ENCODE measurements around the gene BBS1. TPM values are rescaled to one million over a fixed set of nuclear protein-coding genes. Genes with fewer than 3 reads are reported as not detected.

Gene BBS1
- total RNA-seq, 2 experiments from 2014 or later: 14.7 to 15.7 TPM

DNA sequence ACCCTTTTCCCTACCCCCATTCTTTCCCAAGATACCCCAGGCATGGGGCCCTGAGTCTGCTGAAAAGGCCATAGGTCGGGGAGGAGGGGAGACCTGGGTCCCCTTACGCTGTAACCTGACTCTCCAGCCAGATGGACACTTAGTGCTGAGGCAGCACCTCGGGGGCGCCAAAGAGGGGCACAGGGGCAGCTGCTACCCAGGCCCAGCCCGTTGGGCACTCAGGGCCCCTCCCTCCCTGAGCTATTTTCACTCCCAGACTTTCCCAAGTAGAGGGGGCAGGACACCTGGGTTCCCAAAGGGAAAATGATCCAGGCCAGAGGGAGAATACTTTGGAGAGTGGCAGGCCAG lies 37.2 kb downstream of the BBS1 start:
- no peak overlapping the region for H2AFZ ChIP-seq (ENCODE audit: low read length)
- no peaks in the 10 kb centered on the region for H4K20me1 ChIP-seq (ENCODE audit: insufficient read depth, low read length)
- H3K4me3 ChIP-seq (ENCODE audit: low read depth, low read length, poor library complexity, severe bottlenecking): no peak overlapping the region
- H3K9me3 ChIP-seq (ENCODE audit: low read length): no peaks in the 10 kb centered on the region
- peaks cover 9% of the 10 kb centered on the region; the same call in 1 of the 2 replicates for H3K79me2 ChIP-seq (ENCODE audit: insufficient read depth, low read depth, low read length)
- intact Hi-C loops (cut with micrococcal nuclease; ENCODE audit: unreplicated experiment): no loop called here
- CTCF ChIA-PET (ENCODE audit: unreplicated experiment): no interaction called here
- DNase-seq (ENCODE audit: low spot score): no peak
- peaks cover under 1% of the 10 kb centered on the region; the same call in 1 of the 2 replicates for H3K36me3 ChIP-seq (ENCODE audit: insufficient read depth, low read length)
- peaks cover 33% of the 10 kb centered on the region for H3K4me1 ChIP-seq (ENCODE audit: insufficient read depth, low read length, poor library complexity, severe bottlenecking)
- H3K4me2 ChIP-seq (ENCODE audit: low read length): no peak overlapping the region
- H3K27ac ChIP-seq (ENCODE audit: low read depth, low read length, poor library complexity, severe bottlenecking): no peak overlapping the region
- BruUV-seq (replicated peaks): no TSS peak
- H3K9me2 ChIP-seq (ENCODE audit: insufficient read depth, low read length): no peaks in the 10 kb centered on the region
- TF ChIP-seq, protein P1, sequence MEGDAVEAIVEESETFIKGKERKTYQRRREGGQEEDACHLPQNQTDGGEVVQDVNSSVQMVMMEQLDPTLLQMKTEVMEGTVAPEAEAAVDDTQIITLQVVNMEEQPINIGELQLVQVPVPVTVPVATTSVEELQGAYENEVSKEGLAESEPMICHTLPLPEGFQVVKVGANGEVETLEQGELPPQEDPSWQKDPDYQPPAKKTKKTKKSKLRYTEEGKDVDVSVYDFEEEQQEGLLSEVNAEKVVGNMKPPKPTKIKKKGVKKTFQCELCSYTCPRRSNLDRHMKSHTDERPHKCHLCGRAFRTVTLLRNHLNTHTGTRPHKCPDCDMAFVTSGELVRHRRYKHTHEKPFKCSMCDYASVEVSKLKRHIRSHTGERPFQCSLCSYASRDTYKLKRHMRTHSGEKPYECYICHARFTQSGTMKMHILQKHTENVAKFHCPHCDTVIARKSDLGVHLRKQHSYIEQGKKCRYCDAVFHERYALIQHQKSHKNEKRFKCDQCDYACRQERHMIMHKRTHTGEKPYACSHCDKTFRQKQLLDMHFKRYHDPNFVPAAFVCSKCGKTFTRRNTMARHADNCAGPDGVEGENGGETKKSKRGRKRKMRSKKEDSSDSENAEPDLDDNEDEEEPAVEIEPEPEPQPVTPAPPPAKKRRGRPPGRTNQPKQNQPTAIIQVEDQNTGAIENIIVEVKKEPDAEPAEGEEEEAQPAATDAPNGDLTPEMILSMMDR (conservative IDR thresholded peaks at IDR 0.05; ENCODE audit: low read length): no peak
- TF ChIP-seq EZH2phosphoT487 (IDR thresholded peaks at IDR 0.05; ENCODE audit: borderline replicate concordance, low read depth, low read length): no peak
- POLR2A ChIA-PET: no interaction called here

DNA sequence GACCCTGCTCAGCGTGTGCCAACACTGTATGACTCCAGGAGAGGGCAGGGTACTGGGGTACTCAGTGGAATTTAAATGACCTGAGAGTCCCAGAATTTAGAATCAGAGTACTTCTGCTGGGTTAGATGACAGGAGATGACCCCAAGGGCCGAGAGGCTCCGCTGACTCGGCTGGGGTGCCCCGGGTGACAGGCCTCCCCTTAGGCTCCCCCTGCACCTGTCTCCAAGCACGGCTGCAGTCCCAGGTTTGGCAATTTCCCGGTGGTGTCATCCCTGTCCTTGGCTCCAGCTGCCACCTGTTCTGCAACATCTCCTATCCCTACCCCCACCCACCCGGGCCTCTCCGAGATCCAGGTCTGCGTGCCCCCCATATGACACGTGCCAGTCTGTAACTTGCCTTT lies 37.6 kb downstream of the BBS1 start:
- no peaks in the 10 kb centered on the region for H3K9me2 ChIP-seq (ENCODE audit: insufficient read depth, low read length)
- no peak overlapping the region for H2AFZ ChIP-seq (ENCODE audit: low read length)
- BruUV-seq (replicated peaks): no TSS peak
- no peak overlapping the region for H3K27ac ChIP-seq (ENCODE audit: low read depth, low read length, poor library complexity, severe bottlenecking)
- peaks cover 9% of the 10 kb centered on the region; the same call in 1 of the 2 replicates for H3K79me2 ChIP-seq (ENCODE audit: insufficient read depth, low read depth, low read length)
- no peak overlapping the region for H3K4me3 ChIP-seq (ENCODE audit: low read depth, low read length, poor library complexity, severe bottlenecking)
- no peaks in the 10 kb centered on the region for H4K20me1 ChIP-seq (ENCODE audit: insufficient read depth, low read length)
- peaks cover 33% of the 10 kb centered on the region for H3K4me1 ChIP-seq (ENCODE audit: insufficient read depth, low read length, poor library complexity, severe bottlenecking)
- no peaks in the 10 kb centered on the region for H3K36me3 ChIP-seq (ENCODE audit: insufficient read depth, low read length)
- H3K4me2 ChIP-seq (ENCODE audit: low read length): no peak overlapping the region
- H3K9me3 ChIP-seq (ENCODE audit: low read length): no peaks in the 10 kb centered on the region
- POLR2A ChIA-PET: no interaction called here
- CTCF ChIA-PET (ENCODE audit: unreplicated experiment): no interaction called here
- no peak for DNase-seq (ENCODE audit: low spot score)
- intact Hi-C loops (cut with micrococcal nuclease; ENCODE audit: unreplicated experiment): no loop called here
- TF ChIP-seq EZH2phosphoT487 (IDR thresholded peaks at IDR 0.05; ENCODE audit: borderline replicate concordance, low read depth, low read length): no peak
- TF ChIP-seq, protein P1 (conservative IDR thresholded peaks at IDR 0.05; ENCODE audit: low read length): no peak

DNA sequence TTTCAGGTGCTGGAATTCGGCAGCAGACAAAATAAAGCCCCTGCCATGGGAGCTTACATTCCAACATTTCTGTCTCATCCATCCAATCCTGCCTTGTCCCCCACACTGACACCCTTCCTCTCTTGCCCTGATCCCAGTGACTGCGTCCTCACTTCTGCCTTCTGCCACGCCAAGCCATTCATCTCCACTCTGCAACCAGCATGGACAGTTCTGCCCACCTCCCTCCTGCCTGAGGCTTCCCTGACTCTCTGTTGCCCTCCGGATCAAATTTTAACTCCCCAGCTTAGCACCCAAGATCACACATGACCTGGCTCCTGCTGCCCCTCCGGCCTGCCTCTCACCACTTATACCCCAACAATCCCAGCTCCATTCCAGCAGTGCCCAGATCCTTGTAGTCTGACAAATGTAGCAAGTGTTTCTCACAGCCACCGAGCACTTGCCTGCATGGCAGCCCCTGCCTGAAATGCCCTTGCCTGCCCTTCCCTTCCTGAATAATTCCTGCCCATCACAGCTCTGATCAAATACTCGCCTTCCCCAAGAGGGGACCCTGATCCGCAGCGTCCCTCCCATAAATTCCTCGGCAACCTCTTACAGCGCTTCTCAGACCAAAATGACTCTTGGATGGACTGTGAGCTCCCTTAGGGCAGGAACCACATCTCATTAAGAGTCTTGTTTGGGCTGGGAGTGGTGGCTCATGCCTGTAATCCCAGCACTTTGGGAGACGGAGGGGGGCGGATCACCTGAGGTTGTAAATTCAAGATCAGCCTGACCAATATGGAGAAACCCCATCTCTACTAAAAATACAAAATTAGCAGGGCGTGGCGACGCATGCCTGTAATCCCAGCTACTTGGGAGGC lies 38.6 kb downstream of the BBS1 start:
- no peak overlapping the region for H2AFZ ChIP-seq (ENCODE audit: low read length)
- no peaks in the 10 kb centered on the region for H3K9me2 ChIP-seq (ENCODE audit: insufficient read depth, low read length)
- H4K20me1 ChIP-seq (ENCODE audit: insufficient read depth, low read length): no peaks in the 10 kb centered on the region
- no peaks in the 10 kb centered on the region for H3K36me3 ChIP-seq (ENCODE audit: insufficient read depth, low read length)
- peaks cover 24% of the 10 kb centered on the region for H3K4me1 ChIP-seq (ENCODE audit: insufficient read depth, low read length, poor library complexity, severe bottlenecking)
- no peak overlapping the region for H3K27ac ChIP-seq (ENCODE audit: low read depth, low read length, poor library complexity, severe bottlenecking)
- H3K79me2 ChIP-seq (ENCODE audit: insufficient read depth, low read depth, low read length): peaks cover 9% of the 10 kb centered on the region; the same call in 1 of the 2 replicates
- TF ChIP-seq EZH2phosphoT487 (IDR thresholded peaks at IDR 0.05; ENCODE audit: borderline replicate concordance, low read depth, low read length): no peak
- TF ChIP-seq, protein P1 (conservative IDR thresholded peaks at IDR 0.05; ENCODE audit: low read length): no peak
- H3K4me2 ChIP-seq (ENCODE audit: low read length): no peak overlapping the region
- no peak for DNase-seq (ENCODE audit: low spot score)
- BruUV-seq (replicated peaks): no TSS peak
- ChIA-PET CTCF (ENCODE audit: unreplicated experiment) (no interaction called here), POLR2A (no interaction called here)
- intact Hi-C loops (cut with micrococcal nuclease; ENCODE audit: unreplicated experiment): no loop called here
- H3K9me3 ChIP-seq (ENCODE audit: low read length): no peaks in the 10 kb centered on the region
- H3K4me3 ChIP-seq (ENCODE audit: low read depth, low read length, poor library complexity, severe bottlenecking): no peak overlapping the region
